A172 (cell line): ENCODE results near the gene ZSCAN18. TPM values are rescaled to one million over a fixed set of nuclear protein-coding genes. Genes with fewer than 3 reads are reported as not detected.
"Not testable (repeated sequence)": the region's sequence is repeated elsewhere in the genome, so short reads cannot be mapped to it uniquely, and the experiment has no call there.

ENCODE experiments used
- DNase-seq: peaks from one replicate; pipeline ENCODE4 v3.0.0-alpha.2; 2015; ENCODE audit warnings: low spot score
- total RNA-seq: library from RNA; depleted of rRNA; stranded (reverse); fragments of >200 nt; shearing (Covaris generic); gene quantifications from 2 replicates; pipeline ENCODE4 v1.2.3, GENCODE V29; 2014; rRNA removed

The ZSCAN18 gene
- 2.9 and 5.5 TPM in 2 replicates for total RNA-seq

- peak; percentile 16 for DNase-seq
These were observed at the start of gene ZSCAN18 for GRCh38 chr19:58097781-58098681. Gene ZSCAN18 (minus strand): TSS chr19:58098231. CDS start chr19:58090267, 7,964 bp downstream.

- DNase-seq: not testable (repeated sequence)
These were observed 49.4 kb upstream of the ZSCAN18 start for GRCh38 chr19:58147475-58147874.

GRCh38 chr19:58145849-58146248 is 47.8 kb upstream of the ZSCAN18 start:
- DNase-seq: no peak

GRCh38 chr19:58134244-58134643 is 36.2 kb upstream of the ZSCAN18 start:
- no peak for DNase-seq

- DNase-seq: no peak
These were observed 31.3 kb upstream of the ZSCAN18 start for GRCh38 chr19:58129284-58129683.

- no peak for DNase-seq
These were observed 30.1 kb upstream of the ZSCAN18 start for GRCh38 chr19:58128041-58128685.

- no peak for DNase-seq
These were observed 25.3 kb upstream of the ZSCAN18 start for GRCh38 chr19:58123354-58123753.

- DNase-seq: no peak
These were observed 21.1 kb upstream of the ZSCAN18 start for GRCh38 chr19:58118979-58119733.

- DNase-seq: no peak
These were observed 20.0 kb upstream of the ZSCAN18 start for GRCh38 chr19:58117841-58118575.

GRCh38 chr19:58108546-58108817 is 10.5 kb upstream of the ZSCAN18 start:
- no peak for DNase-seq

GRCh38 chr19:58107778-58108545 is 9.9 kb upstream of the ZSCAN18 start:
- DNase-seq: no peak

- DNase-seq: no peak
These were observed 609 bp upstream of the ZSCAN18 start for GRCh38 chr19:58098682-58098998.

- DNase-seq: no peak
These were observed 682 bp downstream of the ZSCAN18 start for GRCh38 chr19:58097349-58097748.

GRCh38 chr19:58096884-58097283 is 1.1 kb downstream of the ZSCAN18 start:
- DNase-seq: no peak

GRCh38 chr19:58095328-58095727 is 2.7 kb downstream of the ZSCAN18 start:
- DNase-seq: no peak

GRCh38 chr19:58093071-58093470 is 5.0 kb downstream of the ZSCAN18 start:
- no peak for DNase-seq

- no peak for DNase-seq
These were observed 6.6 kb downstream of the ZSCAN18 start for GRCh38 chr19:58091251-58091995.

- DNase-seq: no peak
These were observed 8.2 kb downstream of the ZSCAN18 start for GRCh38 chr19:58089846-58090245.

- DNase-seq: no peak
These were observed 9.4 kb downstream of the ZSCAN18 start for GRCh38 chr19:58088521-58089052.
